Activated CD8-positive, alpha-beta memory T cell treated with anti-CD3 and anti-CD28 coated beads for 1 hour (primary cell): ENCODE results near the gene OGFR.

Experiments used
- DNase-seq, 2 donors: peaks; one replicate each; pipeline ENCODE4 v3.0.0-alpha.2; 2020; ENCODE audit warnings: low read depth in 1 of 2; ENCODE audit errors: extremely low read depth in 1 of 2

Gene OGFR

GRCh38 chr20:62799459-62799858, 5.2 kb upstream of the OGFR start:
- no peak for DNase-seq

- DNase-seq = no peak
These were observed 4.8 kb upstream of the OGFR start for GRCh38 chr20:62799873-62800272.

GRCh38 chr20:62800314-62801259, 4.0 kb upstream of the OGFR start:
- DNase-seq = no peak

- no peak for DNase-seq
These were observed 3.2 kb upstream of the OGFR start for GRCh38 chr20:62801284-62802010.

GRCh38 chr20:62802026-62802712, 2.5 kb upstream of the OGFR start:
- DNase-seq = no peak

GRCh38 chr20:62804021-62804626, 511 bp upstream of the OGFR start:
- DNase-seq = no peak

- DNase-seq = no peak
These were observed 598 bp downstream of the OGFR start for GRCh38 chr20:62805155-62805710.

- DNase-seq = no peak
These were observed 1.2 kb downstream of the OGFR start for GRCh38 chr20:62805711-62806382.

GRCh38 chr20:62806383-62807050, 1.9 kb downstream of the OGFR start:
- no peak for DNase-seq

- DNase-seq = no peak
These were observed 3.0 kb downstream of the OGFR start for GRCh38 chr20:62807444-62808210.

GRCh38 chr20:62808211-62808865, 3.7 kb downstream of the OGFR start:
- peak; percentile 52 to 72 for DNase-seq

- DNase-seq = no peak
These were observed 5.1 kb downstream of the OGFR start for GRCh38 chr20:62809530-62810428.

GRCh38 chr20:62811320-62811719, 6.7 kb downstream of the OGFR start:
- DNase-seq = no peak

GRCh38 chr20:62811720-62812119, 7.1 kb downstream of the OGFR start:
- no peak for DNase-seq

- DNase-seq = no peak
These were observed 7.7 kb downstream of the OGFR start for GRCh38 chr20:62812181-62812906.

- no peak for DNase-seq
These were observed 8.2 kb downstream of the OGFR start for GRCh38 chr20:62812907-62813200.

GRCh38 chr20:62813588-62813987, 9.0 kb downstream of the OGFR start:
- DNase-seq = no peak
